Neural cell (in vitro differentiated cells): ENCODE measurements around the gene ENHO. TPM values are rescaled to one million over a fixed set of nuclear protein-coding genes. Genes with fewer than 3 reads are reported as not detected.

Experiments
- H2AFZ ChIP-seq: fragments of 200-600, 300-800 bp; sonication (generic), shearing (Covaris generic); 2 replicates; pipeline ENCODE4 v1.6.0; 2014; ENCODE audit warnings: low read depth, mild to moderate bottlenecking, antibody characterized with exemption, low read length, moderate library complexity
- H3F3A ChIP-seq: fragments of 200-600 bp; shearing (Covaris generic); 2 replicates; pipeline ENCODE4 v1.6.1; 2016; ENCODE audit warnings: mild to moderate bottlenecking, moderate library complexity, mixed read lengths, antibody characterized with exemption, low read length; ENCODE audit not compliant: insufficient read depth, poor library complexity, severe bottlenecking
- H3K27ac ChIP-seq: fragments of 200-600, 300-800 bp; sonication (generic), shearing (Covaris generic); 2 replicates; pipeline ENCODE4 v1.5.1; 2014; ENCODE audit warnings: mild to moderate bottlenecking, low read length, moderate library complexity
- H3K27me3 ChIP-seq: fragments of 300-800, 200-600 bp; sonication (generic), shearing (Covaris generic); 2 replicates; pipeline ENCODE4 v1.6.0; 2014; ENCODE audit warnings: mild to moderate bottlenecking, low read depth, low read length, moderate library complexity; ENCODE audit not compliant: insufficient read depth
- H3K36me3 ChIP-seq: fragments of 300-800, 200-600 bp; sonication (generic), shearing (Covaris generic); 2 replicates; pipeline ENCODE4 v1.5.1; 2014; ENCODE audit warnings: mild to moderate bottlenecking, antibody characterized with exemption, low read length, moderate library complexity; ENCODE audit not compliant: insufficient read depth
- H3K4me2 ChIP-seq: fragments of 300-800, 200-600 bp; sonication (generic), shearing (Covaris generic); 2 replicates; pipeline ENCODE4 v1.6.0; 2014; ENCODE audit warnings: mild to moderate bottlenecking, low read length
- H3K4me3 ChIP-seq: fragments of 300-800, 200-600 bp; sonication (generic), shearing (Covaris generic); 2 replicates; pipeline ENCODE4 v1.5.1; 2014; ENCODE audit warnings: mild to moderate bottlenecking, low read length, moderate library complexity
- H3K79me2 ChIP-seq: fragments of 200-600 bp; shearing (Covaris generic); replicated peaks from 2 replicates; pipeline ENCODE4 v1.6.0; 2014; ENCODE audit warnings: mild to moderate bottlenecking, low read length, moderate library complexity; ENCODE audit not compliant: insufficient read depth
- H3K9ac ChIP-seq: fragments of 300-800, 200-600 bp; sonication (generic), shearing (Covaris generic); 2 replicates; pipeline ENCODE4 v1.6.1; 2016; ENCODE audit warnings: mild to moderate bottlenecking, low read length, mixed read lengths
- H3K9me2 ChIP-seq: fragments of 200-600 bp; shearing (Covaris generic); 2 replicates; pipeline ENCODE4 v1.6.1; 2016; ENCODE audit warnings: mild to moderate bottlenecking, low read length, mixed read lengths; ENCODE audit not compliant: insufficient read depth
- H3K9me3 ChIP-seq: fragments of 200-600, 300-800 bp; sonication (generic), shearing (Covaris generic); 2 replicates; pipeline ENCODE4 v1.6.1; 2016; ENCODE audit warnings: mild to moderate bottlenecking, mixed run types, low read length, moderate library complexity, mixed read lengths
- H4K20me1 ChIP-seq: fragments of 200-600 bp; shearing (Covaris generic); 2 replicates; pipeline ENCODE4 v1.6.1; 2016; ENCODE audit warnings: mild to moderate bottlenecking, mixed run types; ENCODE audit not compliant: insufficient read depth
- CTCF ChIP-seq: fragments of 450-650 bp; IDR thresholded peaks from 2 replicates; pipeline ENCODE4 v1.5.1; 2014; ENCODE audit warnings: antibody characterized with exemption, mild to moderate bottlenecking, moderate library complexity; ENCODE audit not compliant: poor library complexity, severe bottlenecking
- EP300 ChIP-seq: fragments of 450-650 bp; conservative IDR thresholded peaks from 2 replicates; pipeline ENCODE4 v1.6.1; 2014; ENCODE audit warnings: antibody characterized with exemption, mild to moderate bottlenecking, moderate library complexity; ENCODE audit not compliant: poor library complexity, severe bottlenecking
- EZH2 ChIP-seq: fragments of 200-600, 300-800 bp; shearing (Covaris generic), sonication (generic); IDR thresholded peaks from 2 replicates; pipeline ENCODE4 v1.6.1; 2014; ENCODE audit warnings: antibody characterized with exemption, low read length, borderline replicate concordance, mild to moderate bottlenecking; ENCODE audit not compliant: insufficient read depth, poor library complexity, severe bottlenecking
- MXI1 ChIP-seq: fragments of 450-650 bp; conservative IDR thresholded peaks from 2 replicates; pipeline ENCODE4 v1.6.1; 2014; ENCODE audit warnings: antibody characterized with exemption, mild to moderate bottlenecking; ENCODE audit not compliant: poor library complexity, severe bottlenecking
- POLR2AphosphoS5 ChIP-seq: IDR thresholded peaks from 2 replicates; pipeline ENCODE4 v1.6.1; 2012
- RAD21 ChIP-seq: fragments of 450-650 bp; conservative IDR thresholded peaks from 2 replicates; pipeline ENCODE4 v1.6.1; 2014; ENCODE audit warnings: antibody characterized with exemption, mild to moderate bottlenecking, moderate library complexity
- REST ChIP-seq: IDR thresholded peaks from 2 replicates; pipeline ENCODE4 v1.6.1; 2012; ENCODE audit warnings: borderline replicate concordance
- SMC3 ChIP-seq: fragments of 450-650 bp; conservative IDR thresholded peaks from 2 replicates; pipeline ENCODE4 v1.6.1; 2014; ENCODE audit warnings: antibody characterized with exemption, mild to moderate bottlenecking, moderate library complexity; ENCODE audit not compliant: poor library complexity
- TAF1 ChIP-seq: IDR thresholded peaks from 2 replicates; pipeline ENCODE4 v1.6.1; 2012; ENCODE audit warnings: low read depth
- polyA plus RNA-seq: library from polyadenylated mRNA; depleted of rRNA; stranded (reverse); fragments of >200 nt; gene quantifications from 2 replicates; pipeline ENCODE4 v1.2.3, GENCODE V29; 2014

ENHO gene
- polyA plus RNA-seq, 1 donor from 2014 or later = 172 TPM

GRCh38 chr9:34518896-34519295, 3.9 kb downstream of the ENHO start:
- Histone ChIP-seq H3K9ac (no peak overlapping the region), H3K9me3 (no peaks in the 10 kb centered on the region), H3K4me3 (no peak overlapping the region), H3K27ac (no peak overlapping the region), H3K27me3 (no peaks in the 10 kb centered on the region), H4K20me1 (no peaks in the 10 kb centered on the region), H3K36me3 (no peaks in the 10 kb centered on the region), H2AFZ (no peak overlapping the region), H3K4me2 (no peak overlapping the region), H3K9me2 (no peaks in the 10 kb centered on the region), H3F3A (no peaks in the 10 kb centered on the region), H3K79me2 (peaks cover 3% of the 10 kb centered on the region)
- no peak for TF ChIP-seq RAD21
- no peak for TF ChIP-seq MXI1
- no peak for TF ChIP-seq EP300
- TF ChIP-seq POLR2AphosphoS5 = no peak
- TF ChIP-seq TAF1 = no peak
- TF ChIP-seq CTCF = no peak
- TF ChIP-seq EZH2 = no peak
- no peak for TF ChIP-seq SMC3
- no peak for TF ChIP-seq REST

- no peaks in the 10 kb centered on the region for H3F3A ChIP-seq
- H3K9ac ChIP-seq = no peak overlapping the region
- H3K27me3 ChIP-seq = no peaks in the 10 kb centered on the region
- peaks cover 3% of the 10 kb centered on the region for H3K79me2 ChIP-seq
- no peak for TF ChIP-seq RAD21
- no peak for TF ChIP-seq CTCF
- no peak for TF ChIP-seq TAF1
- no peak for TF ChIP-seq POLR2AphosphoS5
- TF ChIP-seq REST = no peak
- TF ChIP-seq EP300 = no peak
- TF ChIP-seq SMC3 = no peak
- TF ChIP-seq MXI1 = no peak
- no peak for TF ChIP-seq EZH2
- no peak overlapping the region for H2AFZ ChIP-seq
- H3K36me3 ChIP-seq = no peaks in the 10 kb centered on the region
- no peak overlapping the region for H3K4me2 ChIP-seq
- H3K4me3 ChIP-seq = no peak overlapping the region
- no peak overlapping the region for H3K27ac ChIP-seq
- no peaks in the 10 kb centered on the region for H3K9me2 ChIP-seq
- H4K20me1 ChIP-seq = no peaks in the 10 kb centered on the region
- no peaks in the 10 kb centered on the region for H3K9me3 ChIP-seq
Observed at GRCh38 chr9:34518110-34518616, 4.6 kb downstream of the ENHO start.
